HEK293 (cell line): ENCODE data around the gene AVEN.

Experiments
- CTCF ChIA-PET: fragments of 350-600 bp; formaldehyde crosslinking; extraction: SDS; loops from one replicate; lab custom pipeline; 2021; ENCODE audit warnings: antibody characterized with exemption; lab: Yijun Ruan, JAX
- POLR2A ChIA-PET: fragments of 300-600 bp; formaldehyde crosslinking; extraction: SDS; loops from one replicate; lab custom pipeline; 2020; ENCODE audit warnings: antibody characterized with exemption, inconsistent platforms; lab: Yijun Ruan, JAX
- H3K27ac ChIP-seq: fragments of 200-500 bp; sonication (Bioruptor generic); 2 replicates; pipeline ENCODE4 v1.5.1; 2014; ENCODE audit warnings: low read depth, low read length, control low read depth, inconsistent platforms; ENCODE audit errors: extremely low read depth
- H3K36me3 ChIP-seq, 2 experiments: fragments of 200-500 bp in 1 of 2; sonication (Bioruptor generic) in 1 of 2; 1 replicate in 1 of 2; 2 replicates in 1 of 2; pipeline ENCODE4 v1.5.1; 2014 to 2017; ENCODE audit warnings: inconsistent platforms in 2 of 2, low read length in 2 of 2; ENCODE audit not compliant: control insufficient read depth in 2 of 2, insufficient read depth in 1 of 2
- H3K4me1 ChIP-seq: fragments of 200-500 bp; sonication (Bioruptor generic); 2 replicates; pipeline ENCODE4 v1.5.1; 2014; ENCODE audit warnings: mild to moderate bottlenecking, low read length, inconsistent platforms; ENCODE audit not compliant: control insufficient read depth, insufficient read depth
- H3K4me3 ChIP-seq: 2 replicates; pipeline ENCODE4 v1.5.1; 2011; ENCODE audit warnings: low read depth, mild to moderate bottlenecking, control low read depth, low read length, moderate library complexity
- H3K9me3 ChIP-seq: fragments of 200-500 bp; sonication (Bioruptor generic); 2 replicates; pipeline ENCODE4 v1.5.1; 2014; ENCODE audit warnings: low read depth, low read length, inconsistent platforms; ENCODE audit not compliant: control insufficient read depth, insufficient read depth
- FEZF1 ChIP-seq: fragments of 450-650 bp; formaldehyde crosslinking; IDR thresholded peaks from 2 replicates; pipeline ENCODE4 v1.5.1; 2016; ENCODE audit warnings: missing biosample characterization, missing genetic modification characterization
- KLF16 ChIP-seq: fragments of 450-650 bp; formaldehyde crosslinking; IDR thresholded peaks from 2 replicates; pipeline ENCODE4 v1.5.1; 2017; ENCODE audit warnings: missing biosample characterization, missing genetic modification characterization
- KLF8 ChIP-seq: fragments of 450-650 bp; formaldehyde crosslinking; IDR thresholded peaks from 2 replicates; pipeline ENCODE4 v1.5.1; 2016; ENCODE audit warnings: missing biosample characterization, missing genetic modification characterization
- SALL2 ChIP-seq: fragments of 450-650 bp; formaldehyde crosslinking; IDR thresholded peaks from 2 replicates; pipeline ENCODE4 v1.5.0; 2017; ENCODE audit warnings: missing biosample characterization, mild to moderate bottlenecking, missing genetic modification characterization, borderline replicate concordance
- SP2 ChIP-seq: fragments of 450-650 bp; formaldehyde crosslinking; IDR thresholded peaks from 2 replicates; pipeline ENCODE4 v1.5.1; 2016; ENCODE audit warnings: missing biosample characterization, missing genetic modification characterization
- YY2 ChIP-seq: fragments of 450-650 bp; formaldehyde crosslinking; IDR thresholded peaks from 2 replicates; pipeline ENCODE4 v1.5.1; 2016; ENCODE audit warnings: missing biosample characterization, missing genetic modification characterization
- ZFP37 ChIP-seq: fragments of 450-650 bp; formaldehyde crosslinking; IDR thresholded peaks from 2 replicates; pipeline ENCODE4 v1.5.1; 2016; ENCODE audit warnings: missing biosample characterization, missing genetic modification characterization
- ZFP41 ChIP-seq: fragments of 450-650 bp; formaldehyde crosslinking; IDR thresholded peaks from 2 replicates; pipeline ENCODE4 v1.5.1; 2016; ENCODE audit warnings: missing biosample characterization, missing genetic modification characterization, borderline replicate concordance
- ZNF112 ChIP-seq: fragments of 450-650 bp; formaldehyde crosslinking; IDR thresholded peaks from 2 replicates; pipeline ENCODE4 v1.5.0; 2017; ENCODE audit warnings: missing biosample characterization, missing genetic modification characterization
- ZNF138 ChIP-seq: fragments of 450-650 bp; formaldehyde crosslinking; IDR thresholded peaks from 2 replicates; pipeline ENCODE4 v1.5.1; 2016; ENCODE audit warnings: missing biosample characterization, missing genetic modification characterization, borderline replicate concordance
- ZNF175 ChIP-seq: fragments of 450-650 bp; formaldehyde crosslinking; IDR thresholded peaks from 2 replicates; pipeline ENCODE4 v1.5.1; 2016; ENCODE audit warnings: missing biosample characterization, missing genetic modification characterization
- ZNF23 ChIP-seq: fragments of 450-650 bp; formaldehyde crosslinking; IDR thresholded peaks from 2 replicates; pipeline ENCODE4 v1.5.1; 2016; ENCODE audit warnings: missing biosample characterization, missing genetic modification characterization, borderline replicate concordance
- ZNF341 ChIP-seq: fragments of 450-650 bp; formaldehyde crosslinking; IDR thresholded peaks from 2 replicates; pipeline ENCODE4; 2016; ENCODE audit warnings: low read depth, missing biosample characterization, missing genetic modification characterization
- ZNF366 ChIP-seq: fragments of 450-650 bp; formaldehyde crosslinking; conservative IDR thresholded peaks from 2 replicates; pipeline ENCODE4 v1.5.1; 2016; ENCODE audit warnings: missing biosample characterization, missing genetic modification characterization
- ZNF48 ChIP-seq: fragments of 450-650 bp; formaldehyde crosslinking; IDR thresholded peaks from 2 replicates; pipeline ENCODE4 v1.5.1; 2016; ENCODE audit warnings: missing biosample characterization, missing genetic modification characterization
- ZNF530 ChIP-seq: fragments of 450-650 bp; formaldehyde crosslinking; IDR thresholded peaks from 2 replicates; pipeline ENCODE4 v1.5.1; 2016; ENCODE audit warnings: low read depth, missing biosample characterization, missing genetic modification characterization
- ZNF623 ChIP-seq: fragments of 450-650 bp; formaldehyde crosslinking; IDR thresholded peaks from 2 replicates; pipeline ENCODE4 v1.5.1; 2016; ENCODE audit warnings: missing biosample characterization, missing genetic modification characterization
- ZNF830 ChIP-seq: fragments of 450-650 bp; IDR thresholded peaks from 2 replicates; pipeline ENCODE4 v1.5.0; 2018; ENCODE audit warnings: missing biosample characterization, missing genetic modification characterization, low read depth, mild to moderate bottlenecking, moderate library complexity
- ZNF837 ChIP-seq: fragments of 450-650 bp; formaldehyde crosslinking; IDR thresholded peaks from 2 replicates; pipeline ENCODE4 v1.5.1; 2016; ENCODE audit warnings: missing biosample characterization, missing genetic modification characterization
- TF ChIP-seq, protein P1 (sequence below): fragments of 450-650 bp; formaldehyde crosslinking; IDR thresholded peaks from 2 replicates; pipeline ENCODE4 v1.5.1; 2016; ENCODE audit warnings: missing biosample characterization, missing genetic modification characterization, low read depth
- TF ChIP-seq, protein P2 (sequence below): fragments of 450-650 bp; formaldehyde crosslinking; IDR thresholded peaks from 2 replicates; pipeline ENCODE4 v1.5.1; 2016; ENCODE audit warnings: missing biosample characterization, missing genetic modification characterization, borderline replicate concordance
- TF ChIP-seq, protein P3 (sequence below): fragments of 450-650 bp; formaldehyde crosslinking; IDR thresholded peaks from 2 replicates; pipeline ENCODE4 v1.5.1; 2016; ENCODE audit warnings: missing biosample characterization, missing genetic modification characterization
- TF ChIP-seq, protein P4 (sequence below): fragments of 450-650 bp; formaldehyde crosslinking; IDR thresholded peaks from 2 replicates; pipeline ENCODE4 v1.5.1; 2016; ENCODE audit warnings: missing biosample characterization, missing genetic modification characterization

AVEN gene

DNA sequence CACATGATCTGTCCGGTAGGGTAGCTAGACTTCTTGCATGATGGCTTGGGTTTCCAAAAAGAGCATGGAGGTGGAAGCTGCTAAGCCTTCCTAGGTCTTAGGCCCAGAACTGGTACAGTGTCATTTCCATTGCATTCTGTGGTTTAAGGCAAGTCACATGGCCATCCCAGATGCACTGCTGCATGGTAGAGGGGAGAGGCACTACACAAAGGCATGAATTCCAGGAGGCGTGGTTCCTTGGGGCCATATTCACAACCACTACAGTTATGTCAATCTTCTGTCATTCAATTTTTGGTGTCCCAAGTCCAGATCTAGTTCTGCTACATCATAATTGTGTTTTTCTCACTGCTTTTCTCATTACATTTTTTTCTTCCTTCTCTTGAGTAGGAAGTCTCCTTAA is 192.9 kb downstream of the AVEN start:
- CTCF ChIA-PET = no interaction called here
- no peaks in the 10 kb centered on the region for H3K9me3 ChIP-seq
- H3K4me1 ChIP-seq = no peaks in the 10 kb centered on the region
- no peaks in the 10 kb centered on the region for H3K36me3 ChIP-seq
- H3K4me3 ChIP-seq = no peak overlapping the region
- no peak overlapping the region for H3K27ac ChIP-seq
- TF ChIP-seq, protein P1, sequence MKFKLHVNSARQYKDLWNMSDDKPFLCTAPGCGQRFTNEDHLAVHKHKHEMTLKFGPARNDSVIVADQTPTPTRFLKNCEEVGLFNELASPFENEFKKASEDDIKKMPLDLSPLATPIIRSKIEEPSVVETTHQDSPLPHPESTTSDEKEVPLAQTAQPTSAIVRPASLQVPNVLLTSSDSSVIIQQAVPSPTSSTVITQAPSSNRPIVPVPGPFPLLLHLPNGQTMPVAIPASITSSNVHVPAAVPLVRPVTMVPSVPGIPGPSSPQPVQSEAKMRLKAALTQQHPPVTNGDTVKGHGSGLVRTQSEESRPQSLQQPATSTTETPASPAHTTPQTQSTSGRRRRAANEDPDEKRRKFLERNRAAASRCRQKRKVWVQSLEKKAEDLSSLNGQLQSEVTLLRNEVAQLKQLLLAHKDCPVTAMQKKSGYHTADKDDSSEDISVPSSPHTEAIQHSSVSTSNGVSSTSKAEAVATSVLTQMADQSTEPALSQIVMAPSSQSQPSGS (tag by site-specific recombination) = no peak
- TF ChIP-seq ZNF112 (tag by site-specific recombination) = no peak
- no peak for TF ChIP-seq ZNF341 (tag by site-specific recombination)
- TF ChIP-seq ZNF837 = no peak
- no peak for TF ChIP-seq FEZF1 (tag by site-specific recombination)
- TF ChIP-seq ZNF138 (tag by site-specific recombination) = no peak
- no peak for TF ChIP-seq ZNF530
- no peak for TF ChIP-seq ZNF175 (tag by site-specific recombination)
- TF ChIP-seq SALL2 (tag by site-specific recombination) = no peak
- TF ChIP-seq KLF8 (tag by site-specific recombination) = no peak
- TF ChIP-seq ZFP37 (tag by site-specific recombination) = no peak
- no peak for TF ChIP-seq ZNF23 (tag by site-specific recombination)
- TF ChIP-seq KLF16 (tag by site-specific recombination) = no peak
- POLR2A ChIA-PET = no interaction called here

DNA sequence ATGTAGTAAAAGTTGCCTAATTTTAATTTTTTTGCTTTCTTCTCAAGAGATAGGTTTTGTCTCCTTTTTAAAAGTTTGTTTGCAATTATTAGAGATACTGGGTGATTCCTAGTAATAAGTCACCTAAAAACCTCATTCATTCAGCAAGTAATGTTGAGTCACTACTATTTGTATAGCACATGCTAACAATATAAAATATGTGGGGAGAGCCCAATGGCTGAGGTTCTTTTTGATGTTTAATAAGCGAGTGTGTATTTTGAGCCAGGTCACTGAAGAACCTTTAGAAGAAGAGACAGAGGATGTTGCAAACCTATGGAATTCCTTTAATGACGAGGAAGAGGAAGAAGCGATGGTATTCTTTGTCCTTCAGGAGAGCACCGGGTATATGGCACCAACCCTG is 194.4 kb downstream of the AVEN start:
- Histone ChIP-seq H3K9me3 (no peaks in the 10 kb centered on the region), H3K4me1 (no peaks in the 10 kb centered on the region), H3K4me3 (no peak overlapping the region), H3K36me3 (no peaks in the 10 kb centered on the region)
- no peak for TF ChIP-seq ZNF366 (tag by site-specific recombination)
- TF ChIP-seq, protein P2, sequence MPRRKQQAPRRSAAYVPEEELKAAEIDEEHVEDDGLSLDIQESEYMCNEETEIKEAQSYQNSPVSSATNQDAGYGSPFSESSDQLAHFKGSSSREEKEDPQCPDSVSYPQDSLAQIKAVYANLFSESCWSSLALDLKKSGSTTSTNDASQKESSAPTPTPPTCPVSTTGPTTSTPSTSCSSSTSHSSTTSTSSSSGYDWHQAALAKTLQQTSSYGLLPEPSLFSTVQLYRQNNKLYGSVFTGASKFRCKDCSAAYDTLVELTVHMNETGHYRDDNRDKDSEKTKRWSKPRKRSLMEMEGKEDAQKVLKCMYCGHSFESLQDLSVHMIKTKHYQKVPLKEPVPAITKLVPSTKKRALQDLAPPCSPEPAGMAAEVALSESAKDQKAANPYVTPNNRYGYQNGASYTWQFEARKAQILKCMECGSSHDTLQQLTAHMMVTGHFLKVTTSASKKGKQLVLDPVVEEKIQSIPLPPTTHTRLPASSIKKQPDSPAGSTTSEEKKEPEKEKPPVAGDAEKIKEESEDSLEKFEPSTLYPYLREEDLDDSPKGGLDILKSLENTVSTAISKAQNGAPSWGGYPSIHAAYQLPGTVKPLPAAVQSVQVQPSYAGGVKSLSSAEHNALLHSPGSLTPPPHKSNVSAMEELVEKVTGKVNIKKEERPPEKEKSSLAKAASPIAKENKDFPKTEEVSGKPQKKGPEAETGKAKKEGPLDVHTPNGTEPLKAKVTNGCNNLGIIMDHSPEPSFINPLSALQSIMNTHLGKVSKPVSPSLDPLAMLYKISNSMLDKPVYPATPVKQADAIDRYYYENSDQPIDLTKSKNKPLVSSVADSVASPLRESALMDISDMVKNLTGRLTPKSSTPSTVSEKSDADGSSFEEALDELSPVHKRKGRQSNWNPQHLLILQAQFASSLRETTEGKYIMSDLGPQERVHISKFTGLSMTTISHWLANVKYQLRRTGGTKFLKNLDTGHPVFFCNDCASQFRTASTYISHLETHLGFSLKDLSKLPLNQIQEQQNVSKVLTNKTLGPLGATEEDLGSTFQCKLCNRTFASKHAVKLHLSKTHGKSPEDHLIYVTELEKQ (tag by site-specific recombination) = no peak
- TF ChIP-seq, protein P3, sequence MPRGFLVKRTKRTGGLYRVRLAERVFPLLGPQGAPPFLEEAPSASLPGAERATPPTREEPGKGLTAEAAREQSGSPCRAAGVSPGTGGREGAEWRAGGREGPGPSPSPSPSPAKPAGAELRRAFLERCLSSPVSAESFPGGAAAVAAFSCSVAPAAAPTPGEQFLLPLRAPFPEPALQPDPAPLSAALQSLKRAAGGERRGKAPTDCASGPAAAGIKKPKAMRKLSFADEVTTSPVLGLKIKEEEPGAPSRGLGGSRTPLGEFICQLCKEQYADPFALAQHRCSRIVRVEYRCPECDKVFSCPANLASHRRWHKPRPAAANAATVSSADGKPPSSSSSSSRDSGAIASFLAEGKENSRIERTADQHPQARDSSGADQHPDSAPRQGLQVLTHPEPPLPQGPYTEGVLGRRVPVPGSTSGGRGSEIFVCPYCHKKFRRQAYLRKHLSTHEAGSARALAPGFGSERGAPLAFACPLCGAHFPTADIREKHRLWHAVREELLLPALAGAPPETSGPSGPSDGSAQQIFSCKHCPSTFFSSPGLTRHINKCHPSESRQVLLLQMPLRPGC (tag by site-specific recombination) = no peak
- no peak for TF ChIP-seq ZNF830 (tag by site-specific recombination)
- TF ChIP-seq ZNF623 = no peak
- TF ChIP-seq YY2 = no peak
- TF ChIP-seq ZFP41 (tag by site-specific recombination) = no peak
- no peak for TF ChIP-seq ZNF48 (tag by site-specific recombination)
- TF ChIP-seq, protein P4, sequence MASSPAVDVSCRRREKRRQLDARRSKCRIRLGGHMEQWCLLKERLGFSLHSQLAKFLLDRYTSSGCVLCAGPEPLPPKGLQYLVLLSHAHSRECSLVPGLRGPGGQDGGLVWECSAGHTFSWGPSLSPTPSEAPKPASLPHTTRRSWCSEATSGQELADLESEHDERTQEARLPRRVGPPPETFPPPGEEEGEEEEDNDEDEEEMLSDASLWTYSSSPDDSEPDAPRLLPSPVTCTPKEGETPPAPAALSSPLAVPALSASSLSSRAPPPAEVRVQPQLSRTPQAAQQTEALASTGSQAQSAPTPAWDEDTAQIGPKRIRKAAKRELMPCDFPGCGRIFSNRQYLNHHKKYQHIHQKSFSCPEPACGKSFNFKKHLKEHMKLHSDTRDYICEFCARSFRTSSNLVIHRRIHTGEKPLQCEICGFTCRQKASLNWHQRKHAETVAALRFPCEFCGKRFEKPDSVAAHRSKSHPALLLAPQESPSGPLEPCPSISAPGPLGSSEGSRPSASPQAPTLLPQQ (tag by site-specific recombination) = no peak
- TF ChIP-seq SP2 = no peak
- TF ChIP-seq, all 188 proteins: peak for 0
- H3K27ac ChIP-seq = no peak overlapping the region
- ChIA-PET CTCF (no interaction called here), POLR2A (no interaction called here)
